Nucleus accumbens (tissue), 56 donors: ENCODE results near the gene SCGB1D1.
A peak's percentile ranks its signal among the peaks of the same experiment; 100 is the strongest.

ENCODE experiments used
- DNase-seq, 56 donors: peaks; one replicate each; lab custom pipeline; 2025; lab: John Stamatoyannopoulos, UW

SCGB1D1 gene

DNA sequence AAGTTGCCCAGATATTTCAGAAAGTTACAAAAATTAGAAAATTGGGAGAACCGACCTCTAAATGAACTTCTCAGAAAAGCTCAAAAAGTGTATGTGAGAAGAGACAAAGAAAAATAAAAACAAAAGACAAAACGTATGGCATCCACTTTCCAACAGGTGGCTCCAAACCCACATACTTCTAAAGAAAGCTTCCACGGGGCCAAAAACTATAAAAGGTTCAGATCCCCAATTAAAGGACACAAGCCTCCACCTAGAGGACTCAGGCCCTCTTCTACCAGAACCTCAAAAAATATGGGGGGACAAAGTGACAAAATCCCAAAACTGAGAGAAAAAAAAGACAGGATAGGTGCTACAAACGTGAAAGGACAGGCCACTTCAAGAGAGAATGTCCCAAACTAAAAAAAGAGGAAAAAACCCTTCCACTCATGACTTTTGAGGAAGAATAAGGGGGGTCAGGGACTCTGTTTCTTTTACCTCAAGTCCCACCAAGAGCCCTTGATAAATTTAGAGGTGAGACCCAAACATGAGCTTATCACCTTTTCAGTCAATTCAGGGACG is 27.3 kb downstream of the SCGB1D1 start:
- no peak for DNase-seq

DNA sequence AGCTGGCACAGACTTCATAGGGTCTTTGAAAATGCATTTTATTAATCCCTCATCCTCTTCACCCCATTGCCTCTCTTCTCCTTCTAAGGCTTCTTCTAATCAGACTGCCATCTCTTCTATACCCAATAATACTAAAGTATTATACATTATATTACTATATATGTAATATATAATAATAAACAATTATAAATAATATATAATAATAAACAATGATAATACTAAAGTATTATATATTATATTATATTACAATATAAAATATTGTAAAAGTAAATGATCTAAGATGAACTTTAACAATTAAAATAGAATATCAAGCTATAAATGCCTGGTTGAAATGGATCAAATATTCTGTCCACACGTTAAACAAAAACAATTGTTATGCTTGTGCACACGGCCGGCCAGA is 31.5 kb downstream of the SCGB1D1 start:
- no peak for DNase-seq

DNA sequence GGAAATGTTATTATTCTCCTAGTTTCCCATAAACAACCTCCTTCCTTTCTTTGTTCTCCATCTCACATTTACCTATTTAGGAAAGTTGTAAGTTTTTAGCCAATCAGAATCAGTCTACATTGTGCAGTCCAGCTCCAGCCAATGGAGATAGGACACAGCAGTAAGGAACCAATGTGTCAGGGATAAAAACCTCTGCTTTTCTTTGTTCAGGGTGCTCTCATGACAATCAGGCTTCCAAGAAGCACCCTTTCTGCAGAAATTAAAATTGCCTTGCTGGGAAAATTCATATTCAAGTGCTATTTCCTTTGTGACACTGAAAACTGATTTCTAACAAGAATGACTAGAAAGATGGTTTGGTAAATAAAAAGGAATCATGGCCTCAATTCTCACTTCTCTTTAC is 33.1 kb downstream of the SCGB1D1 start:
- no peak for DNase-seq

DNA sequence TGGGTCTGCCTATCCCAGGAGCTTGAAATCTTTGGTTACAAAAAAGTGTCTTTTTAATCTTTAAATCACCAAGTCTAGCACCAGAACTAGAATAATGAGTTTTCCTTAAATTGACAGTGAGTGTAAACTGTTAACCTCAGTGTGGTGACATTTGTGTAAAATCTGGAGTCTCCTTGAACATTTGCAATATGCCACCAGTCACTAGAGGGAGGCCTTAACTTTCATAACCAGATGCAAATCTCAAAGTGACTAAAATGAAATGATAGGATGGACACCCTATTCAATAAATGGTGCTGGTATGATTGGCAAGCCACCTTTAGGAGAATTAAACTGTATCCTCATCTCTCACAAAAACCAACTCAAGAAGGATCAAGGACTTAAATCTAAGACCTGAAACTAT is 43.7 kb downstream of the SCGB1D1 start:
- no peak for DNase-seq

DNA sequence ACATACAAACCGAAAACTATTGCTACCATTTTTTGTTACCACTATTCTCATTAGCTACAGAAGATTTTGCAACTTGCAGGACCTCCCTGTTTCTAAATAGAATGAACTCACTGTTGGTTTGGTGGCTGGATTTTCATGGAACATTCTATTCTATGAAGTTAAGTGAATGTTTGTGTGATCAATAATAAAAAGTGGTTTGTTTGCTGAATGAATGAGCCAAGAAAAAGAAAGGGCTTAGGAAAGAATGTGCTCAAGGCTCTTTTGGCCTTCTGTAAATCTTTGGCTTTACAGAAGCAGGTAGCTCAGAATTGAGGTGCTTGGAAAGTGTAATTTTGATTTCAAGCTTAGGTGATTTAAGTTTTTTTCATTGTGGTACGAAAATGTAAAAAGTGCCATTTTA is 46.2 kb downstream of the SCGB1D1 start:
- DNase-seq = no peak

DNA sequence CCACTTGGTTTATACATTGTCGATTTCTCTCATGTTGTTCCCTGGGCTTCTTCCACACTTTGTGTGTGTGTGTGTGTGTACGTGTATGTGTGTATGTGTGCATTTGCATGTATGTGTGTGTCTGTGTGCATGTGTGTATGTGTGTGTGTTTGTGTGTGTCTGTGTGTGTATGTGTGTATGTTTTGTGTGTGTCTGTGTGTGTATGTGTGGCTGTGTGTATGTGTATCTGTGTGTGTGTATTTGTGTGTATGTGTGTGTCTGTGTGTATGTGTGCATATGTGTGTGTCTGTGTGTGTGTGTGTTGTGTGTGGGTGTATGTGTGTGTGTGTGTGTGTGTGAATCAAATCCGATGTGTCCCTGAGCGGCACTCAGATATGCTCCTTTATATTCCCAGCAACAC is 47.5 kb downstream of the SCGB1D1 start:
- DNase-seq = no peak

DNA sequence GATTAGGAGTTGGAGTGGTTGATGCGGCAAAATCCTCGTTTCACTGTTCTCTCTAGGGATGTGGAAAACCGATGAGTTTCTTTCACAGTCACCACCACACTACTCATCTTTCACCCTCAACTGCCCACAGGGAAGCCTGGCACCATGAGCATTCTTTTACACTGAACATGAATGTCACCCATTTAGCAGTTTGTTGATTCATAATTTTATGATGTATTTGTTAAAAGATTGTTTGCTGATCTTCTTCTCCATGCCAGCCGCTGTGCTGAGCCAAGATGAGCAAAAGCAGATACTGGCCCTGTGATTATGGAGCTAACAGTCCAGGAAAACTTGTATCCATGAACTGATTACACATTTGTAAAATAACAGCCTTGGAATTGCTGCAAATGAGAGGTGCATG is 48.1 kb downstream of the SCGB1D1 start:
- no peak for DNase-seq

DNA sequence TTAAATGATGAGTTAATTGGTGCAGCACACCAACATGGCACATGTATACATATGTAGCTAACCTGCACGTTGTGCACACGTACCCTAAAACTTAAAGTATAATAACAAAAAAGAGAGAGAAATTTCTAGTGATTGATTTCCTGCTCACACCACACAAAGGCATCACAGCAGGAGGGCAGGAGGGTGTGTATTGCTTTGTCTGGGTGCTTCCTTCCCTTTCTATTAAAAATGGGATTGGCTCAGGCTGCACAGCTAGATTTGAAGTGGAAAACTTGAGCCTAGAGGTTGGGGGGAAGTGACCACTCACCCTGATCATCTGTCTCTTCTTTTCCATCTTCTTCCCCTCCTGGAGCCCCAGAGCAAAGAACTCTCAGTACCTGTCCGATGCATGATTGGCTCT is 51.1 kb downstream of the SCGB1D1 start:
- DNase-seq = no peak

DNA sequence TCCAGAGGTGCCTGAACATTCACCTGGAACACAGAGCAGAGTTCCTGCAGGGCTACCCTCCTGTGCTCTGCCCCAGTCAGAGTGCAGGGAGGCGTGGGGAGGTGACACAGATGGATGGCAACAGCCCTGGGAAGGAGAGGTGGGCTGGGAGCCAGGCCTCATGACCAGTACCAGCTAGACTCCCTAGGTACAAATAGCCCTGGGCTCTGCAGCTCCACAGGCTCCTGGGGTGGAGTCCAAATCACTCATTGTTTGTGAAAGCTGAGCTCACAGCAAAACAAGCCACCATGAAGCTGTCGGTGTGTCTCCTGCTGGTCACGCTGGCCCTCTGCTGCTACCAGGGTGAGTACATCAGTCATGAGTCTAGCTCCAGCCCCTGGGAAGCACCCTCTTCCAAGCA is 52.0 kb downstream of the SCGB1D1 start, which contains the start of gene SCGB1D2:
SCGB1D2 (plus strand) TSS at position 219 of the 400 bp plus-strand sequence; CDS start at position 288, 69 bp downstream.
- peak in 15 of 56 donors; percentile 3 to 58 (median 9) for DNase-seq
